Lung microvascular endothelial cell (primary cell): ENCODE data around the gene MAP10. TPM values are rescaled to one million over a fixed set of nuclear protein-coding genes. Genes with fewer than 3 reads are reported as not detected.

Experiments used
- DNase-seq, 2 donors: peaks; one replicate each; pipeline versions ENCODE4 v3.0.0 to v3.0.0-alpha.2; 2010; ENCODE audit warnings: low read depth in 2 of 2
- total RNA-seq: library from RNA; depleted of rRNA; stranded (reverse); fragments of >200 nt; gene quantifications from 2 replicates; pipeline ENCODE4 v1.2.1, GENCODE V29; 2014

The MAP10 gene
- total RNA-seq, 1 donor from 2014 or later: 0.60 TPM

DNA sequence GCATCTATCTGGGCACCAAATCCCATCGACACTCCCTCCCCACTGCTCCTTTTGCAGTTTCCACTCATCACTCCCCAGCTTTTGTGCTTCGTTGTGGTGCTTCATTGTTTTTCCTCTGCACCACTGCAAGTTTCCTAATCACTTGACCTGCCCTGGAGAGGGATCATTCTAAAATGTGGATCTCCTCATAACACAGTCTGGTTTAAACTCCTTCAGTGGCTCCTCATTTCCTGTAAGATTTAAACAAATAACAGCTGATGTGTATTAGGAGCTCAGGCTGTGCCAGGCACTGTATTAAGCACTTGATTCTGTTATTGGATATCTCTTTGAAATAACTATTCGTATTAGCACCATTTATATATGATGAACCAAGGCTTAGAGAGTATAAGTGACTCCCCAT is 51.3 kb downstream of the MAP10 start:
- no peak for DNase-seq

Other genes starting within 250 kb of the MAP10 start
- gene SIPA1L2, start 175.3 kb upstream of the MAP10 start, total RNA-seq: 3.0 and 7.2 TPM in 2 replicates
- 4.8 and 5.8 TPM in 2 replicates for gene NTPCR, start 145.2 kb downstream of the MAP10 start, total RNA-seq